ENCODE data around the gene TMEM72.

DNA sequence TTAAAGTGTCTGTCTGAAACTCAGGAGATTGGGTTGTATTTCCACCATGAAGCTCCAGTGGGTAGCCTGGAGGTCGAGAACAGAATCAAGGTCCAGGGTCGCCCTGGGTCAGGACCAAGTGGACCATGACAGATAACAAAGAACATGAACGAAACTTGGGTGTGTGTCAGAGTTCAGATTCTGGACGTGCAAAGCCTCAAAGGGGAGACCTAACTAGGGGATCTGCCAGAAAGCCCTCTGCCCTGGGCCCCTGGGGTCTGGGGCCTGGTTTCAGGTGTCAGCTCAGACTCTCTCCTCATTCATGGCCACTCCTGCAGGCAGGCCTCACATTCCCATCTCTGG is 50.1 kb downstream of the TMEM72 start:
- TF ChIP-seq POLR2A (IDR thresholded peaks at IDR 0.05; ENCODE audit: low read depth, low read length) (no peak), POLR2AphosphoS5 (IDR thresholded peaks at IDR 0.05; ENCODE audit: low read depth, low read length) (no peak)

Measured in GM12892 (cell line).